GM10847 (cell line): ENCODE measurements around the gene PRR27.

Experiments
- POLR2A ChIP-seq: IDR thresholded peaks from 2 replicates; pipeline ENCODE4 v1.6.1; 2011; ENCODE audit not compliant: insufficient read length; ENCODE audit errors: extremely low read depth

PRR27 gene

DNA sequence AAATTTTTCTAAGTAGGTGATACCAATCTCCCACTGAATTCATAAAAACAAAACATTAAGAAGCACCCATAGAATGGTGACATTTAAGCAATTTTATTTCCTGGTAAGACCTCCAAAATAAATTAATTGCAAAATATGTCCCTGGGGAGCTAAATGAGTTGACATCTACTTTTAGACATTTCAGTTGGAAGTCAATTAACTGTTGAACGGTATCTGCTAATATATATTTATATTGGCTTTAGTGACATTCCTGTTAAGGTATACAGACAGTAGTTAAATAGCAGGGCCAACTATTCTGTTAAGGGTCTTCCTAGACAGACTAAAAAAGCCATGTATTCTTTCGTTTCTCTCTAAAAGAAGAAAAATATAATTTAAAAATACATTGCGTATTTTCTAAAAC, at the start of gene PRR27:
PRR27 (plus strand) TSS at position 301 of the 400 bp plus-strand sequence. CDS start 139 bp downstream, outside the sequence.
- TF ChIP-seq POLR2A = no peak

DNA sequence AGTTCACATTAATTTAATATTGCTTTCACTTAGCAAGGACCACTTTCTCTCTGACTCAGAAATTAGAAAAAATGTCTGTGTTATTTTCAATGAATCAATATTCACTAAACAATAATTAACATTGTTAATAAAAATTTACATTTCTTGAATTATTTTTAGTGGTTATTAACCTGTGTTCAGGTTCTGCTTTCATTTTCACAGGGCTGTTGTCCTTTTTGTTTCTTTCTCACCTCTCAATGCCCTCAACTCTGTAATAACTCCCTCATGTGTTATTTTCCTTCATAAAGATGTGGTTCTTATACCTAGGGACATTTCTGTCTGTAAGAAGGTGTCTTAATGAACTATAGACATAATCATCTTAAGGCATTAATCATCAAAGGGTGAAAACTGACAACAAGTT, 43.1 kb upstream of the PRR27 start:
- no peak for TF ChIP-seq POLR2A

DNA sequence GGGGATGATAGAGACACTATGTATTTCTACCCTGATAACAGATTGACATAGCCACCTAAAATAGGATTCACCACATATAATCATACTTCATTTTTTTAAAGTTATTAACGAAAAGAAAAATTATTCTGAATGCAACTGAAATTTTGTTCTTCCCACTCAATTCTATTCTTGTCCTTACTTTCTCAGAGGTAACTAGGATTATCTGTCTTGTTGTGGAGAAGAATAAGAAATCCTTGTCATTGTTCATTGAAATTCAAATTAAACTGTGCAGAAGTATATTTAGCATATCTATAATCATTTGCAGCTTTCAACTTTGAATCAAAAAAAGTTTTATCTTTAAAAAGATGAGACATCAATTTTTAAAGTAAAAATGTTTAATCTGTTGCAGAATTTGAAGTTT, 40.4 kb upstream of the PRR27 start:
- TF ChIP-seq POLR2A = no peak

- TF ChIP-seq POLR2A = no peak
Observed at GRCh38 chr4:70114096-70114495, 39.9 kb upstream of the PRR27 start.

- TF ChIP-seq POLR2A = no peak
Observed at GRCh38 chr4:70120323-70120722, 33.7 kb upstream of the PRR27 start.

GRCh38 chr4:70133473-70133872, 20.6 kb upstream of the PRR27 start:
- TF ChIP-seq POLR2A = no peak

- TF ChIP-seq POLR2A = no peak
Observed at GRCh38 chr4:70138751-70139150, 15.3 kb upstream of the PRR27 start.

- no peak for TF ChIP-seq POLR2A
Observed at GRCh38 chr4:70151271-70151670, 2.8 kb upstream of the PRR27 start.

DNA sequence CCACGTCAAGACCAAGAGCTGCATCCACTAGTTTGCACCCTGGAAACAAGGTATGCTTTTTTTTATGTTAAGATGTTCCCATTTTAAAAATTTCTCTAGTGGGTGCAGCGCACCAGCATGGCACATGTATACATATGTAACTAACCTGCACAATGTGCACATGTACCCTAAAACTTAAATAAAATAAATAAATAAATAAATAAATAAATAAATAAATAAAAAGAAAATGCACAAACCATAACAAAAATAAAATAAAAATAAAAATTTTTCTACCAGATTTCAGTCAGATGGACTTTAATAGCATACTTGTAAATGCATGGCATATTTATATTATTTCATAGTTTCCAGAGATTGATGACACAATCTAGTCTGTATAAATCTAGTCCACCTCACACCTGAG, 1.9 kb upstream of the PRR27 start:
- no peak for TF ChIP-seq POLR2A

DNA sequence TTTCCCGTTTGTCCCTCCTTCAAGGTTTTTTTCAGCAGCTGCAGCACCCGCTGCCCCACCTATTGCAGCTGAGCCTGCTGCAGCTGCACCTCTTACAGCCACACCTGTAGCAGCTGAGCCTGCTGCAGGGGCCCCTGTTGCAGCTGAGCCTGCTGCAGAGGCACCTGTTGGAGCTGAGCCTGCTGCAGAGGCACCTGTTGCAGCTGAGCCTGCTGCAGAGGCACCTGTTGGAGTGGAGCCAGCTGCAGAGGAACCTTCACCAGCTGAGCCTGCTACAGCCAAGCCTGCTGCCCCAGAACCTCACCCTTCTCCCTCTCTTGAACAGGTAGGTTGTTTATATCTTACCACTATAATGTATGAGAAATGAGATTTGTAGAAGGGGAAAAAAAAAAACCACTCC, 4.5 kb downstream of the PRR27 start:
- no peak for TF ChIP-seq POLR2A

GRCh38 chr4:70177090-70177489, 23.1 kb downstream of the PRR27 start:
- TF ChIP-seq POLR2A = no peak

DNA sequence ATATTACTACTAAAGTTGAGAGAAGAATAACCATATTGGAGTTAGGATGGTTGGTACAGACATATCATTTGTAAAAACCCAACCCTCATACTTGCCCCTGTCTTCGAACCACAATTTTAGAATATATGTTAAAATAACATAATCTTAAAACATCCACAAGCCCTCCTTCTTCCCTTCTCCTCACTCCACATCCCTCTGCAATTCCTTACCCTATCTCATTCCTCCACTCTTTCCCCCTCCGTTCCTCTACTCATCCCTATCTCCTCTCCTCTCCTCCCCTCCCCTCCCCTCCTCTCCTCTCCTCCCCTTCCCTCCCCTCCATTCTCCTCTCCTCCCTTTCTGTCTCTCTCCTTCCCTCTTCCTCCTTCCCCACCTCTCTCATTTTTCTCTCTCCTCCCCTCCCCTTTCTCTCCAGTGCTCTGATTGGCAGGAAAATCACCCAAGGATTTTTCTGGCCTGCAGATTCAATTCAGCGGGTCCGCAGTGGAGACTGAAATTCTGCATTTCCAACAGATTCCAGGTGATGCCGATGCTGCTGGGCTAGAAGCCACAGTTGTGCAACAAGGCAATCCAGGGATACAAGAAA, 24.1 kb downstream of the PRR27 start:
- no peak for TF ChIP-seq POLR2A

DNA sequence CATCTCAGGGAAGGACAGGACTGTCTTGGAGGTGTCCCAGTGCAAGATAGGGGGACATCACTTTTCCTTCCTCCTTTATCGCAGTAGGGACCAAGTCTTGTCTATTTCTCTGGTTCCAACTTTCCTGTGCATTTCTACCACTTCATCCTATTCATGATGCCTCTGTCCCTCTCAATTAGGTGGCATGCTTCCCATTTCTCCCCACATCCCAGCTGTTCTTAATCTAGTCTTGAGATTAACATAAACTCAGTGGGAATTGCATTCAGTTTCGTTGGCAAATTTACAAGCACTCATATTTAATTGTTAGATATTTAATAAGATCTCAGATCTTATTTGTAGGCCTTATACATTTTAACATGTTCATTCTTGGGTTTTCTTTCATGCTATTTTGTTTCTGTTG, 25.8 kb downstream of the PRR27 start:
- TF ChIP-seq POLR2A = no peak

DNA sequence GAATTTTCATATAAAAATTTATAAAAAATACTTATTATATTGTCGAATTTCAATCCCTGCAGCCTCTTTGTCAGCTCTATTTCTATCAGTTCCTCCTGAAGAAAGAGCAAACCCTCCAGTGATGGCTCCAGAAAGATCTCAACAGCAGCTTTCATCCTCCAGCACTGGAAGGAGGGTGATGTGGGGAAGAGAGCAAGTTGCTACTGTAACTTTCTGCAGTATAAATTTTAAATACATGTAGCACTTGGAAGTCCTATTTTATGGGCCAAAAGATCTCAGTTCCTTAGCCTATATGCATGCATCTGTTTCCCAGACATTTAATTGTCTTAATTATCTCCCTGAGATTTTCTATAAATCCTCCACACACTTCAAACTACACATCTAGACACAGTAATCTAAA, 27.8 kb downstream of the PRR27 start:
- no peak for TF ChIP-seq POLR2A

DNA sequence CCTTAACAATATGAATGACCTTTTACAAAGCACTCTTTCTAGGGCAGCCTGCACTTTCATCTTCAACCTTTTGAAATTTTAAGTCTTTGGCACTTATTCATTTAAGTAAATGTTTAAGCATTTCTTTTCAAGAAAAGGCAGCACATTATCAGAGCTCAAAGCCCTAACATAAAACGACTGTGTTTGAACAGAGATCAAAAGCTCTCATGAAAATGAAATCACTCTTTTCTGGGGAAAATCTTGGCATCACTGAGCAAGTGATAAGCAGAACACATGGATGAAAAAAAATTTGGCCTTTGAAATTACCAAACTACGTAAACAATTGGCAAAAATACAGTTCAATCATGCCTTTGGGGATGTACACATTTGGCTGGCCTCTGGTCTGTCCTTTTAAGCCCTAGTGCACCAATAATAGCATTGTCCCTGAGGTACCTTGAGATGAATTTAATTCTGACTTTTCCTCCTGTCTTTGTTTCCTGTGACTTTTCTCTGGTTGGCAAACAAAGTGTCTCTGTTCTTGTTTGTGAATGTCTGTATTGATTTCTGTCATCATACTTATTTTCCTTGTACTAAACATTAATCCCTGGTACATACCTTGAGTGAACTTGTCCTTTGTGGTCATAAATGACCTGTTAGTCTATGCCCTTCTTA, 28.6 kb downstream of the PRR27 start:
- no peak for TF ChIP-seq POLR2A

DNA sequence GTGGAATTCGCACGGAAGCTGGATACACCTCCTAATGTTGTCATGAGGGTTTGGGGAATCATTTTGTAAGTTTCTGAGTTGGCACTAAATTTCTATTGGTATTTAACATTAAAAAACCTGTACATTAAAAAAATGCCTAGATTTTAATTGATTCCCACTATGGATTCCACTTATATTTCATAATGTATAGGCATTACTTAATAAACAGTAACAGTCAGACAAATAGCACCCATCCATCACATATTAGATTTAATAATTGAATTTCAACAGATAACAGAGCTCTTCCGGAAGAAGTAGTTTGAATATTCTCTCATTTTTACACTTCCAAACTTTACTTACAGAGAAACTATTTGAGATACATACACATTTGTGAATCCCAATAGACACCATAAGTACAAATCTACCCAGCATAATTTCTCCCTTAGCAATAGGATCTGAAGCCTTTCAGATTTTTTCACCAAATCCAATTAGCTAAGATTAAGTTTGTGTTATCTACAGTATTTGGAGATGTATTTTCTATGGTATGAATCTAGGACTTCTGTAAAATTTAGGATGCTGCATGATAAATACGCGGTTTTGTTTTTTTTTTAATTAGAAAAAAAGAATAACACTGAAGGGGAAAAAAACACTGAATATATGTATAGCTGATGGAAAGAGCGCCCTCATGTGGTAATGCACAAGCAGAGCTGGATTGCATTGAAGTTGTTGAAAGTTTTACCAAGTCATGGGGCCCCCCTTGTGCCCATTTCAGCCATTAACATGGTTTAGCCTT, 29.3 kb downstream of the PRR27 start:
- no peak for TF ChIP-seq POLR2A
